KOPT-K1 (cell line): Measurements from ENCODE around the gene ZNF581.

Experiments
- H3K27ac ChIP-seq: fragments of 200-600 bp; sonication (generic); 2 replicates; pipeline ENCODE4 v1.5.1; 2016; ENCODE audit warnings: antibody characterized with exemption, mild to moderate bottlenecking, low read depth, low read length; ENCODE audit not compliant: poor library complexity, severe bottlenecking
- H3K36me3 ChIP-seq: fragments of 200-600 bp; sonication (generic); 2 replicates; pipeline ENCODE4 v1.5.1; 2017; ENCODE audit warnings: antibody characterized with exemption, mild to moderate bottlenecking, low read length, moderate library complexity; ENCODE audit not compliant: insufficient read depth
- H3K9me3 ChIP-seq: fragments of 200-600 bp; sonication (generic); 2 replicates; pipeline ENCODE4 v1.5.1; 2017; ENCODE audit warnings: antibody characterized with exemption, low read length, mild to moderate bottlenecking; ENCODE audit not compliant: insufficient read depth, poor library complexity, severe bottlenecking

ZNF581 gene

GRCh38 chr19:55670280-55671053 lies 27.0 kb downstream of the ZNF581 start:
- Histone ChIP-seq H3K9me3 (no peaks in the 10 kb centered on the region), H3K27ac (no peak overlapping the region), H3K36me3 (peaks cover 88% of the 10 kb centered on the region)

DNA sequence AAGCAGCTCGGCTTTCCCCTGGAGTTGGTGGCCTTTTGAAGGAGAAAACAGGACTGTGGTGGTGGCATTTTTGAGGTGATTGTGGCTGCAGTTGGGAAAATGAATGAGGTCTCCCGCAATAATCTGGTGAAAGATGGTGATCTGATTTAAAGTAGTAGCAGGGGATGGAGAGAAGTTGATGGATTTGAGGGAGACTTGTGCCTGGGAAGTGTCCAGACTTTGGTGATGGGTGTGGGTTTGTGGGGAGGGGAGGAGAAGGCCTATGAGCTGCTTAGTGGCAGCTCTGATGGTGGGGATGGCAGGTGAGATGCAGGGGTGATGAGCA lies 27.6 kb downstream of the ZNF581 start:
- no peak overlapping the region for H3K27ac ChIP-seq
- H3K36me3 ChIP-seq = peaks cover 82% of the 10 kb centered on the region
- no peaks in the 10 kb centered on the region for H3K9me3 ChIP-seq

GRCh38 chr19:55672418-55672817 lies 29.0 kb downstream of the ZNF581 start:
- Histone ChIP-seq H3K36me3 (peaks cover 75% of the 10 kb centered on the region), H3K9me3 (no peaks in the 10 kb centered on the region), H3K27ac (no peak overlapping the region)

DNA sequence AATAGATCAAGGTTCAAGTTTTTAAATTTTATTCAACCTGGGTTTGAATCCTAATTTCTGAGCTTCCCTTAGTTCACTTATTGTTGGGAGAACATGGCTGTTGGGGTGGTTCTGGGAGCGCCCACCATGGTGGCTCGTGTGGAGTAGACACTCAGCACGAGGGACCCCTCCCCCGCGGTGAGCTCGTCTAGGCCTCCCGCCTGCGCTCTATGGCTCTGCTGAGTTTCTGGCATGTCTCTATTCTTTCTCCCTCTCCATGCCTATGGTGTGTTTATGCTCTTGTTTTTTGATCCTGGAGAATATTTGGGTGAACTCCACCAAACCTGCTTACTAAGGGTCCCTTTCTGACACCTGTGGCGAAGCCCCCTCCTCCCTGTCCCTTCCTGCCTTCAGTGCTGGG lies 30.0 kb downstream of the ZNF581 start:
- H3K9me3 ChIP-seq = no peaks in the 10 kb centered on the region
- H3K27ac ChIP-seq = no peak overlapping the region
- peaks cover 75% of the 10 kb centered on the region for H3K36me3 ChIP-seq

GRCh38 chr19:55673889-55674288 lies 30.4 kb downstream of the ZNF581 start:
- Histone ChIP-seq H3K9me3 (no peaks in the 10 kb centered on the region), H3K27ac (no peak overlapping the region), H3K36me3 (peaks cover 75% of the 10 kb centered on the region)

- H3K36me3 ChIP-seq = peaks cover 75% of the 10 kb centered on the region
- H3K27ac ChIP-seq = peak overlapping the region; percentile 89
- no peaks in the 10 kb centered on the region for H3K9me3 ChIP-seq
Measured at GRCh38 chr19:55674459-55674840, 31.0 kb downstream of the ZNF581 start.

DNA sequence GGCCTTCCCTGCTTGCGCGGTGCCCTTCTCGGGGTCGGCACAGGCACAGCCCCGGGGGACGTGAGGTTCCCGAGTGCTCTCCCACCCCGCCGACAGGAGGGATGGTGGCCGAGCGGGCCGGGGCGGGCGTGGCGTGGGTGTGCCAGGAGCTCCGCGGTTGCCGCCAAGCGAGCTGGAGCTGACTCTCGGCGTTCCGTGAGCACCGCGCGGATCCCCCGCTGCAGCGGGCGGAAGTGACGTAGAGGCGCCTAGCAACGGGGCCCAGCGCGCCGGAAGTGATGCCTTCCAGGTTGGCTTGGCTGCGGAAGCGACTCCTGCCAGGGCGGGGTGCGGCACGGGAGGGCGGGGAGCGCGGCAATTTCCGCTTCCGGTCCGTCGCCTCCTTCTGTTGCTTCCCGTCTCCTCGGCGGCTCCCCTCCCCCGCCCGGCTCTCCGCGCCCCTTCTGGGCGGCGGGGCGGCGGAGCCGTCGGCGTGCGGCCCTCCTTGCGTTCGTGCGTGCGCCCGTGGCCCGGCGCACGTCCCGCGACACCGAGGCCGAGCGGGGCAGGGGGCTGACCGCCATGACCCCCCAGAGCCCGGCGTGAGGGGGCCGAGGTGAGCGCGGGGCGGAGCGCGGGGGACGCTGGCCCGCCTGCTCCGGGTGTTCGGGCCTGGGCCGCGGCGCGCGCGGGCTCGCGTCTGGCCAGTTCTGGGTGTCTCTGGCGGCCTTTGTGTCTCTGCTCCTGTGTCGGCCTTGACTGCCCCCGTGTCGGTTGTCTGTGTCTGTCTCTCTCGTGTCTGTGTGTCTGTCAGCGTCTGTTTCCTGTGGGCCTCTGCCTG lies 31.6 kb downstream of the ZNF581 start, which contains the start of gene EPN1:
EPN1 (plus strand) TSS at position 386 of the 820 bp plus-strand sequence. CDS start 3,402 bp downstream, outside the sequence.
- Histone ChIP-seq H3K9me3 (no peaks in the 10 kb centered on the region), H3K36me3 (peaks cover 75% of the 10 kb centered on the region), H3K27ac (peak within 1 kb of the TSS; percentile 89)

DNA sequence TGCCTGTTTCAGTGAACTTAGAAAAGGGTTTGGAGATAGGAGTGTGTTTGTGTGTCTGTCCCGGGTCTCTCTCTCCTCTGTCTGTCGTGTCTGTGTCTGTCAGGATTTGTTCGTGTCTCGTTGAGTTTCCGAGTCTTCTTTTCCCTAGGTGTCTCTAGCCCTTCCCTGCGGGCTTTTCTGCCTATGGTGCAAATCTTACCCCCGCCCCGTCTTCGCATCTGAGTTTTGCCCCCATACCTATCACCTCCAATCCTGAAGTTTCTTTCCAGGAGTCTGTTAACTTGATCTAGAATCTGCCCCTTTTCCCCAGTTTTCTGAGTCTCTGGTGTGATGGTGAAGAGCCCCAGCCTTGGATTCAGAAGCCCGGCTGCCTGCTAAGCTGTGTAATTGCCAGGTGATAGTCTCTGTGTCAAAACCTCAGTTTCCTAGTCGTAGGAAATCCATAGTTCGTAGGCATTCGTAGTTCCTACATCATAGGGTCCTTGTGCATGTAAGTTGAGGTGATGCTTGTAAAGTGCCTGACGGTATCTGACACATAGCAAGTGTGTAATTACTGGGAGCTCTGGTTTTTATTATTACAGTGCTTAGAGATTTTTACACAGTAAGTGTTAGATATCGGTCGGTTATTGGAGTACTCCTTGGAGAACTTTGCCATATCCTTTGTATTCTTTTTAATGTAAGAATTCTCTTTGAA lies 32.4 kb downstream of the ZNF581 start:
- Histone ChIP-seq H3K27ac (peak overlapping the region; percentile 89), H3K9me3 (no peaks in the 10 kb centered on the region), H3K36me3 (peaks cover 75% of the 10 kb centered on the region)

- H3K9me3 ChIP-seq = no peaks in the 10 kb centered on the region
- H3K27ac ChIP-seq = no peak overlapping the region
- peaks cover 75% of the 10 kb centered on the region for H3K36me3 ChIP-seq
Measured at GRCh38 chr19:55676383-55676782, 32.9 kb downstream of the ZNF581 start.

DNA sequence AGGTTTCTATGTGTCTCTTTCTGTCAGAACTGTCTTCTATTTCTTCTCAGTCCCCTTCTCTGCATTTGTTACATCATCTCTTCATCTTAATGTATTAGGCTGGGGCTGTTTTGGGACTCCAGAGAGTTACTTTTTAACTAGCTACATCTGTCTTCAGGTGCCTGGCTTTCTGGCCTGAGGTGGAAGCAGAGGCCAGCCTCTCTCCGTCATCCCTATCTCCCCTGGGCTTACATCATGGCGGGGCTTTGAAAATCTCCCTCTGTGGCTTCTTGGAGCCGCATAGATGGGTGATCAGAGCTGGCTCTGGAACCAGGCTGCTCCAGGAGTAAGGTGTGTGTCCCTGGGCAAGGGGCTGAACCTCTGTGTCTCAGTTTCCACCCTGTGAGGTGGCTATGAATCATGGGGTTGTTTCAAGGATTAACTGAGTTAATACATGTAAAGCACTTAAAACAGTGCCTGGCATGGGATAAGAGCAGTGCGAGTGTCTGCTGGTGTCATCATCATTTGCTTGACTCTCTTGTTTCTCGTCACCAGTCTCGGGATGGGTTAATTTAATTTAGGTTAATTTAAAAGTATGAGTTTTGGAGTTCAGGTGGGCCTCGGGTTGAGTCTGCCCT lies 33.5 kb downstream of the ZNF581 start:
- Histone ChIP-seq H3K36me3 (peaks cover 76% of the 10 kb centered on the region), H3K27ac (no peak overlapping the region), H3K9me3 (no peaks in the 10 kb centered on the region)

GRCh38 chr19:55677572-55678028 lies 34.2 kb downstream of the ZNF581 start:
- Histone ChIP-seq H3K36me3 (peaks cover 74% of the 10 kb centered on the region), H3K9me3 (no peaks in the 10 kb centered on the region), H3K27ac (no peak overlapping the region)

GRCh38 chr19:55678121-55678671 lies 34.7 kb downstream of the ZNF581 start:
- Histone ChIP-seq H3K36me3 (peaks cover 72% of the 10 kb centered on the region), H3K27ac (no peak overlapping the region), H3K9me3 (no peaks in the 10 kb centered on the region)

GRCh38 chr19:55679343-55680257 lies 36.2 kb downstream of the ZNF581 start:
- Histone ChIP-seq H3K36me3 (peaks cover 75% of the 10 kb centered on the region), H3K9me3 (no peaks in the 10 kb centered on the region), H3K27ac (no peak overlapping the region)
